Caco-2 (cell line): ENCODE measurements around the gene ENOSF1. TPM values are rescaled to one million over a fixed set of nuclear protein-coding genes. Genes with fewer than 3 reads are reported as not detected.

Source experiments
- BruUV-seq: library from RNA; stranded (reverse); fragments of 400-500 nt; replicated peaks from 2 replicates; lab custom pipeline; 2021; lab: Mats Ljungman, UMichigan
- CTCF ChIA-PET: fragments of 300-600 bp; sonication (Branson Sonifier 250); formaldehyde crosslinking; loops from one replicate; lab custom pipeline; 2022; ENCODE audit warnings: antibody characterized with exemption; lab: Charles Lee
- POLR2A ChIA-PET: fragments of 300-600 bp; sonication (Branson Sonifier 250); formaldehyde crosslinking; loops from one replicate; lab custom pipeline; 2022; ENCODE audit warnings: antibody characterized with exemption; lab: Charles Lee
- DNase-seq, 2 experiments: peaks; one replicate each; pipeline versions ENCODE4 v3.0.0 to v3.0.0-alpha.2; 2020 to 2022
- H3K27me3 ChIP-seq: replicated peaks from 2 replicates; pipeline ENCODE4 v1.6.0; 2011; ENCODE audit warnings: low read length; ENCODE audit not compliant: control insufficient read depth, insufficient read depth
- H3K36me3 ChIP-seq: 2 replicates; pipeline ENCODE4 v1.5.1; 2011; ENCODE audit warnings: low read length; ENCODE audit not compliant: control insufficient read depth, insufficient read depth
- H3K4me1 ChIP-seq: fragments of 250-450 bp; sonication (Bioruptor Pico); 2 replicates; pipeline ENCODE4 v1.5.1; 2020; ENCODE audit warnings: mild to moderate bottlenecking
- H3K4me3 ChIP-seq: 2 replicates; pipeline ENCODE4 v1.5.1; 2011; ENCODE audit warnings: low read depth, mild to moderate bottlenecking, control low read depth, low read length
- H3K9me3 ChIP-seq: fragments of 250-450 bp; sonication (Bioruptor Pico); 2 replicates; pipeline ENCODE4 v1.5.1; 2020; ENCODE audit warnings: mild to moderate bottlenecking, moderate library complexity
- H3K27ac Mint-ChIP-seq: one replicate; pipeline ENCODE4 v1.8.0; 2022; ENCODE audit warnings: mixed read lengths; ENCODE audit not compliant: unreplicated experiment
- H3K27me3 Mint-ChIP-seq: one replicate; pipeline ENCODE4 v1.8.0; 2022; ENCODE audit warnings: mixed read lengths; ENCODE audit not compliant: insufficient read depth, unreplicated experiment
- H3K36me3 Mint-ChIP-seq: one replicate; pipeline ENCODE4 v1.8.0; 2022; ENCODE audit warnings: mild to moderate bottlenecking, mixed read lengths; ENCODE audit not compliant: insufficient read depth, unreplicated experiment
- H3K4me1 Mint-ChIP-seq: one replicate; pipeline ENCODE4 v1.8.0; 2022; ENCODE audit warnings: low read depth, mixed read lengths; ENCODE audit not compliant: unreplicated experiment
- H3K4me3 Mint-ChIP-seq: one replicate; pipeline ENCODE4 v1.8.0; 2022; ENCODE audit warnings: mild to moderate bottlenecking, moderate library complexity, mixed read lengths; ENCODE audit not compliant: unreplicated experiment
- H3K9me3 Mint-ChIP-seq: one replicate; pipeline ENCODE4 v1.8.0; 2022; ENCODE audit warnings: mixed read lengths; ENCODE audit not compliant: unreplicated experiment
- CTCF ChIP-seq, 2 experiments: fragments of 200-600 bp in 1 of 2; IDR thresholded peaks; 1 replicate in 1 of 2; 2 replicates in 1 of 2; pipeline versions ENCODE4 v1.5.1 to v1.8.0; 2011 to 2022; ENCODE audit warnings: antibody characterized with exemption in 1 of 2, control low read depth in 1 of 2, inconsistent platforms in 1 of 2, low read depth in 1 of 2, low read length in 1 of 2, mild to moderate bottlenecking in 1 of 2, moderate library complexity in 1 of 2; ENCODE audit not compliant: insufficient read depth in 1 of 2, severe bottlenecking in 1 of 2, unreplicated experiment in 1 of 2
- intact Hi-C: fragments of 100-400 bp; cut with micrococcal nuclease; formaldehyde crosslinking; loops from one replicate; pipeline ENCODE4 v1.10.0; 2022; ENCODE audit not compliant: unreplicated experiment
- total RNA-seq: library from RNA; stranded (reverse); gene quantifications from 2 replicates; pipeline ENCODE4 v1.2.3, GENCODE V29; 2022

Gene ENOSF1
- total RNA-seq, 1 experiment from 2014 or later, result 114 TPM

DNA sequence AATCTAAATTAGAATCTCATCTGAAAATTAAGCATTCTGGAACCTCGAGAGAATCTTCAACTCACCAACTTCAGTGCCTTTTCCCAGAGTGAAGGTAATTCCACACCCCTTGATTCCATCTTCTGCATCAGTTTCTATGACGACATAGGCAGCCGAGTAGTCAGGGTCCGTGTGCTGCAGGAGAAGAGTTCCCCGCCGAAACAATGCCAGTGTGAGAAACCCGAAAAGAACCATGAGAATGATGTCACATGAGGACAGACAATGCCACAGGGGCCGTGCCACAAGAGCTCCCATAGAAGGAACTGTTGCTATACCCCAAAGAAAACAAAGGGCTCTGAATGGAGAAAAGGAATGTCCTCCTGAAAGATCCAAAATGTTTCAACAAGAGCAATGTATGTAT is 6.0 kb downstream of the ENOSF1 start:
- no TSS peak for BruUV-seq
- no peak overlapping the region for H3K4me3 ChIP-seq
- H3K27me3 Mint-ChIP-seq, result no peaks in the 10 kb centered on the region
- ChIA-PET CTCF (no interaction called here), POLR2A (no interaction called here)
- H3K4me1 Mint-ChIP-seq, result peaks cover 30% of the 10 kb centered on the region
- no peak overlapping the region for H3K4me3 Mint-ChIP-seq
- TF ChIP-seq CTCF (IDR thresholded peaks at IDR 0.05; ENCODE audit: insufficient read depth in 1 of 2, low read depth in 1 of 2, low read length in 1 of 2, severe bottlenecking in 1 of 2, unreplicated experiment in 1 of 2), result no peak
- DNase-seq, result no peak
- H3K36me3 Mint-ChIP-seq, result peaks cover 59% of the 10 kb centered on the region
- peaks cover 24% of the 10 kb centered on the region; the same call in 1 of the 2 replicates for H3K4me1 ChIP-seq
- H3K27me3 ChIP-seq, result no peaks in the 10 kb centered on the region
- intact Hi-C loops, result no loop called here
- no peak overlapping the region for H3K27ac Mint-ChIP-seq
- H3K9me3 ChIP-seq, result no peaks in the 10 kb centered on the region
- peaks cover 6% of the 10 kb centered on the region for H3K36me3 ChIP-seq
- H3K9me3 Mint-ChIP-seq, result no peaks in the 10 kb centered on the region

DNA sequence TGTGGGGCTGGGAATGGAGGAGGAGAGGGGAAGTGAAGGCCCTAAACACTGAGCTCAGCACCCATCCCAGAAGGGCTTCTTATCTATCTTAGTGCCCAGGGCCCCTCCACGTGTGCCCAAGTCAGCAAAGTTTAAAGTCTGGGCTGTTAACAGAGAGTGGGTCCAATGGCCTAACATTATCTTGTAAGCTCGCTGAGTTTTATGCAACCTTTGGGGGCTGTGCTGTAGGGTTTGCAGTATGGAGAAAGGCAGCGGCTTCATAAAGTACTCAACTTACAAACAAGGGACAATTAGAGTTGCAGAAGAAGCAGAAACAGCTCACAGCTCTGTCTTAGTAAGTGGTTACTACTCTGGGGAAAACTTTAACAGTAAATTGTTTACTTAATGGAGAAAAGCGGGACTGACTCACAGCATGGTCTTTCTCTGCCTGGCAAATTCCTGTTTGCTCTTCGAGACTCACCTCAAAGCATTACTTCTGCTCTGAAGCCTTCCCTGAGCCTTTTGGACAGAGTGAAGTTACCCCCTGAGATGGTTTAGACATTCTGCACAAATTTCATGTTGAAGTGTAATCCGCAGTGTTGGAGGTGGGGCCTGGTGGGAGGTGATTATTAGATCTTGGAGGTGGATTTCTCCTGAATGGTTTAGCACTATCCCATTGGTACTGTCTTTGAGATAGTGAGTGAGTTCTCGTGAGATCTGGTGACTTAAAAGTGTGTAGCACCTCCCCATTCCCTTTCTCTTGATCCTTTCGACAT is 9.0 kb downstream of the ENOSF1 start:
- peaks cover 67% of the 10 kb centered on the region for H3K36me3 Mint-ChIP-seq
- ChIA-PET POLR2A (interaction anchor here (0.9 kb wide), 1 partner anchor 9 kb away, joined by 4 read pairs; no protein-coding TSS in a partner anchor), CTCF (no interaction called here)
- H3K9me3 ChIP-seq, result no peaks in the 10 kb centered on the region
- no TSS peak for BruUV-seq
- no peaks in the 10 kb centered on the region for H3K27me3 ChIP-seq
- peaks cover 2% of the 10 kb centered on the region; the same call in 1 of the 2 replicates for H3K36me3 ChIP-seq
- H3K4me3 Mint-ChIP-seq, result no peak overlapping the region
- H3K4me1 Mint-ChIP-seq, result peaks cover 15% of the 10 kb centered on the region
- no peaks in the 10 kb centered on the region for H3K9me3 Mint-ChIP-seq
- intact Hi-C loops, result no loop called here
- H3K27me3 Mint-ChIP-seq, result no peaks in the 10 kb centered on the region
- no peak for DNase-seq
- TF ChIP-seq CTCF (IDR thresholded peaks at IDR 0.05; ENCODE audit: insufficient read depth in 1 of 2, low read depth in 1 of 2, low read length in 1 of 2, severe bottlenecking in 1 of 2, unreplicated experiment in 1 of 2), result no peak
- 0 out of 2 replicates have a peak, but pooled peaks cover 13% of the 10 kb centered on the region for H3K4me1 ChIP-seq
- H3K27ac Mint-ChIP-seq, result peak overlapping the region; percentile 13
- no peak overlapping the region for H3K4me3 ChIP-seq

DNA sequence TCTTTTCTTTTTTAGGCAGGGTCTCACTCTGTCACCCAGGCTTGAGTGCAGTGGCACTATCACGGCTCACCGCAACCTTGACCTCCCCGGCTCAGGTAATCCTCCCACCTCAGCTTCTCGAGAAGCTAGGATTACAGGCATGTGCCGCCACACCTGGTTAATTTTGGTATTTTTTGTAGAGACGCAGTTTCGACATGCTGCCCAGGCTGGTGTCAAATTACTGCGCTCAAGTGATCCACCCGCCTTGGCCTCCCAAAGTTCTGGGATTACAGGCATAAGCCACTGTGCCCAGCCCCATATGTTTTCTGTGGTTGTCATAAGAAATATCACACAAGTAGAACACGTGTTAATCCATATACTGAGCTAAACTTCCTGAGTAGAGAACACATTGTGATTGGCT is 14.6 kb downstream of the ENOSF1 start:
- Mint-ChIP-seq H3K4me1 (peaks cover 2% of the 10 kb centered on the region), H3K27me3 (no peaks in the 10 kb centered on the region), H3K27ac (no peak overlapping the region), H3K36me3 (peaks cover 72% of the 10 kb centered on the region), H3K9me3 (no peaks in the 10 kb centered on the region), H3K4me3 (no peak overlapping the region)
- Histone ChIP-seq H3K36me3 (no peaks in the 10 kb centered on the region), H3K27me3 (no peaks in the 10 kb centered on the region), H3K4me3 (no peak overlapping the region), H3K4me1 (0 out of 2 replicates have a peak, but pooled peaks cover 1% of the 10 kb centered on the region), H3K9me3 (no peaks in the 10 kb centered on the region)
- intact Hi-C loops, result no loop called here
- DNase-seq, result no peak
- ChIA-PET CTCF (no interaction called here), POLR2A (no interaction called here)
- no TSS peak for BruUV-seq
- TF ChIP-seq CTCF (IDR thresholded peaks at IDR 0.05; ENCODE audit: insufficient read depth in 1 of 2, low read depth in 1 of 2, low read length in 1 of 2, severe bottlenecking in 1 of 2, unreplicated experiment in 1 of 2), result no peak
